ENCODE data around the gene KRTAP5-5.
"Not testable (repeated sequence)": the region's sequence is repeated elsewhere in the genome, so short reads cannot be mapped to it uniquely, and the experiment has no call there.

KRTAP5-5 gene, protein sequence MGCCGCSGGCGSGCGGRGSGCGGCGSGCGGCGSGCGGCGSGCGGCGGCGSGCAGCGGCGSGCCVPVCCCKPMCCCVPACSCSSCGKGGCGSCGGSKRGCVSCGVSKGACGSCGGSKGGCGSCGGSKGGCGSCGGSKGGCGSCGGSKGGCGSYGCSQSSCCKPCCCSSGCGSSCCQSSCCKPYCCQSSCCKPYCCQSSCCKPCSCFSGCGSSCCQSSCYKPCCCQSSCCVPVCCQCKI

DNA sequence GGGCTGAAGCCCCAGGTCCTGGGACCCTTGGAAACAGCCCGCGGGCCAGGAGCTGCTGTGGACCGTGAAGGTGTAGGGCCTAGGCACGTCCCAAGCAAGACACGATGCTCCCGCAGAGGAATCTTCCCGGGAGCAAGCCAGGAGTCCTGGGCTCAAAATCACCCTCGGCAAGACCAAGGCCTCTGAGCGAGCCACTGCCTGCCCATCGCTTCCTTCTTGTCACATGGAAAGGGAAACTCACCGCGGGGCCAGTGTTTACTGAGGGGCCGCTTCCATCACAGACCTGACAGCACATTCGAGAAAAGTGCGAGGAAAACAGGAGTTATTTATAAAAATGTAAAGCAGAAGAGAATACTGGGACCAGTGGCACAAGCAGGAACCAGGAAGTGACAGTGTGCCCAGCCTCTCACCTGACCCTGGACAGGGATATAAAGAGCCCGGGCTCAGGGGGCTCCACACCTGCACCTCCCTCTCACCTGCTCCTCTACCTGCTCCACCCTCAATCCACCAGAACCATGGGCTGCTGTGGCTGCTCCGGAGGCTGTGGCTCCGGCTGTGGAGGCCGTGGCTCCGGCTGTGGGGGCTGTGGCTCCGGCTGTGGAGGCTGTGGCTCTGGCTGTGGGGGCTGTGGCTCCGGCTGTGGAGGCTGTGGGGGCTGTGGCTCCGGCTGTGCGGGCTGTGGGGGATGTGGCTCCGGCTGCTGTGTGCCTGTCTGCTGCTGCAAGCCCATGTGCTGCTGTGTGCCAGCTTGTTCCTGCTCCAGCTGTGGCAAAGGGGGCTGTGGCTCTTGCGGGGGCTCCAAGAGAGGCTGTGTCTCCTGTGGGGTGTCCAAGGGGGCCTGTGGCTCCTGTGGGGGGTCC lies at the start of gene KRTAP5-5:
Gene KRTAP5-5 (plus strand): TSS at position 450 of the 860 bp plus-strand sequence. CDS start 66 bp downstream, at position 516.
- no peak within 1 kb of the TSS for H3K4me3 Mint-ChIP-seq
- no peaks in the 10 kb centered on the region for H3K9me3 Mint-ChIP-seq
- no peaks in the 10 kb centered on the region for H3K4me1 Mint-ChIP-seq (ENCODE audit: low read depth)
- H3K27me3 Mint-ChIP-seq, result peaks cover 55% of the 10 kb centered on the region
- no peaks in the 10 kb centered on the region for H3K36me3 Mint-ChIP-seq (ENCODE audit: low read depth)
- intact Hi-C loops (cut with micrococcal nuclease), result no loop called here
- H3K27ac Mint-ChIP-seq, result no peak within 1 kb of the TSS

DNA sequence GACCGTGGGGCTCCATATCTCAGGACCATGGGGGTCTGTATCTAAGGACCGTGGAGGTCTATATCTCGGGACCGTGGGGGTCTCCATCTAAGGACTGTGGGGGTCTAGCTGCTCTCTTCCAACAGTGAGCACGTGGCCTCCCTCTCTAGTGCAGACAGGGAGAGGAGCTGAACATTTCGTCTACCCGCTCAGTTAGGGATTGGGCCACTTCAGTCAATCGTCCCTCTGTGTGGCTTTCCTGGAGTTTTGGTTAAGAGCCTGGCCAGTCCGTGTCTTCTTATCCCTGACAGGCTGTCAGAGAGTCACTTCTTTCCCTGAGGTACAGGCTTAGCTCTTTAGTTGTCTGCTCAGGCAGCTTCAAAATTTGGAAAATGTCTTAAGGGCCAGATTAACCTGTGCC lies 47.6 kb upstream of the KRTAP5-5 start:
- Mint-ChIP-seq H3K9me3 (peaks cover 18% of the 10 kb centered on the region), H3K4me3 (no peak overlapping the region), H3K36me3 (ENCODE audit: low read depth) (no peaks in the 10 kb centered on the region), H3K27ac (no peak overlapping the region), H3K27me3 (peaks cover 56% of the 10 kb centered on the region), H3K4me1 (ENCODE audit: low read depth) (no peaks in the 10 kb centered on the region)
- intact Hi-C loops (cut with micrococcal nuclease), result no loop called here

DNA sequence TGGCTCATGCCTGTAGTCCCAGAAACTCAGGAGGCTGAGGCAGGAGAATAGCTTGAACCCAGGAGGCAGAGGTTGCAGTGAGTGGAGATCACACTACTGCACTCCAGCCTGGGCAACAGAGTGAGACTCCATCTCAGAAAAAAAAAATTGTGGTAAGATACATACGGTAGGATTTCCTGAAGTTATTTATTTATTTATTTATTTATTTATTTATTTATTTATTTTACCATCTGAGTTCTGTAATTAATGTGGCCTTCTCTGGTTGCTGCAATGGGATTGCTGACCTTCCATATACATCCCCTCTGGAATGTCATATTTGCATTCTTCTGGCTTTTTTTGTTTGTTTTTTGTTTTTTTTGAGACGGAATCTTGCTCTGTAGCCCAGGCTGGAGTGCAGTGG lies 46.7 kb upstream of the KRTAP5-5 start:
- H3K4me3 Mint-ChIP-seq; H3K36me3 Mint-ChIP-seq (ENCODE audit: low read depth); intact Hi-C loops (cut with micrococcal nuclease); H3K27ac Mint-ChIP-seq; H3K4me1 Mint-ChIP-seq (ENCODE audit: low read depth): not testable (repeated sequence)
- H3K9me3 Mint-ChIP-seq, result peaks cover 16% of the 10 kb centered on the region
- peaks cover 56% of the 10 kb centered on the region for H3K27me3 Mint-ChIP-seq

DNA sequence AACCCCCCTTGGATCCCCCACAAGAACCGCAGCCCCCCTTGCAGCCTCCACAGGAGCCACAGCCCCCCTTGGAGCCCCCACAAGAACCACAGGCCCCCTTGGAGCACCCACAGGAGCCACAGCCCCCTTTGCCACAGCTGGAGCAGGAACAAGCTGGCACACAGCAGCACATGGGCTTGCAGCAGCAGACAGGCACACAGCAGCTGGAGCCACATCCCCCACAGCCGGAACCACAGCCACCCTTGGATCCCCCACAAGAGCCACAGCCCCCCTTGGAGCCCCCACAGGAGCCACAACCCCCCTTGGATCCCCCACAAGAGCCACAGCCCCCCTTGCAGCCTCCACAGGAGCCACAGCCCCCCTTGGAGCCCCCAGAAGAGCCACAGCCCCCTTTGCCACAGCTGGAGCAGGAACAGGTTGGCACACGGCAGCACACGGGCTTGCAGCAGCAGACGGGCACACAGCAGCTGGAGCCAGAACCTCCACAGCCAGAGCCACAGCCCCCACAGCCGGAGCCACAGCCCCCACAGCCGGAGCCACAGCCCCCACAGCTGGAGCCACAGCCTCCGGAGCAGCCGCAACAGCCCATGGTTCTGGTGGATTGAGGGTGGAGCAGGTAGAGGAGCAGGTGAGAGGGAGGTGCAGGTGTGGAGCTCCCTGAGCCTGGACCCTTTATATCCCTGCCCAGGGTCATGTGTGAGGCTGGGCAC lies 44.8 kb upstream of the KRTAP5-5 start, which contains the start of gene KRTAP5-1:
Gene KRTAP5-1 (minus strand): TSS at position 623 of the 710 bp plus-strand sequence. CDS start 34 bp downstream, at position 589.
- H3K9me3 Mint-ChIP-seq; intact Hi-C loops (cut with micrococcal nuclease); H3K27ac Mint-ChIP-seq; H3K4me3 Mint-ChIP-seq; H3K36me3 Mint-ChIP-seq (ENCODE audit: low read depth): not testable (repeated sequence)
- Mint-ChIP-seq H3K27me3 (peaks cover 44% of the 10 kb centered on the region), H3K4me1 (ENCODE audit: low read depth) (peaks cover 13% of the 10 kb centered on the region)

DNA sequence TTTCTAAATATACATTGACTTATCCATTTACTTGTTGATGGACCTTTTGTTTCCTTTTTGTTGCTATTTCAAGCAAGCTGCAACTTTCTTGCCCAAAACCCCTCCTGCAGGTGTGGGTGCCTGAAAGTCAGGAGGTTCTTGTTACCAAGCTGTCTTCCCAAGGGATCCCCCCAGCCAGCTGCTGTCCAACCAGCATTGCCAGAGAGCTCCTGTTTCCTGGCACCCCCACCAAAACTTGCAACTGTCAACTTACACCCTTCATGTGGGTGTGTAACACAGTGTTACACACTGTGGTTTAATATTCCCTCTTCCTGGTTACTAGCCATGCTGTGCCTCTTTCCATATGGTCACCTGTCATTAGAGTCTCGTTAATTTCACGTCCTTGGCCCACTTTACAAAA lies 42.9 kb upstream of the KRTAP5-5 start:
- no peak overlapping the region for H3K27ac Mint-ChIP-seq
- H3K9me3 Mint-ChIP-seq, result peaks cover 9% of the 10 kb centered on the region
- H3K36me3 Mint-ChIP-seq (ENCODE audit: low read depth), result no peaks in the 10 kb centered on the region
- no peak overlapping the region for H3K4me3 Mint-ChIP-seq
- H3K4me1 Mint-ChIP-seq (ENCODE audit: low read depth), result peaks cover 13% of the 10 kb centered on the region
- peaks cover 48% of the 10 kb centered on the region for H3K27me3 Mint-ChIP-seq
- intact Hi-C loops (cut with micrococcal nuclease), result no loop called here

DNA sequence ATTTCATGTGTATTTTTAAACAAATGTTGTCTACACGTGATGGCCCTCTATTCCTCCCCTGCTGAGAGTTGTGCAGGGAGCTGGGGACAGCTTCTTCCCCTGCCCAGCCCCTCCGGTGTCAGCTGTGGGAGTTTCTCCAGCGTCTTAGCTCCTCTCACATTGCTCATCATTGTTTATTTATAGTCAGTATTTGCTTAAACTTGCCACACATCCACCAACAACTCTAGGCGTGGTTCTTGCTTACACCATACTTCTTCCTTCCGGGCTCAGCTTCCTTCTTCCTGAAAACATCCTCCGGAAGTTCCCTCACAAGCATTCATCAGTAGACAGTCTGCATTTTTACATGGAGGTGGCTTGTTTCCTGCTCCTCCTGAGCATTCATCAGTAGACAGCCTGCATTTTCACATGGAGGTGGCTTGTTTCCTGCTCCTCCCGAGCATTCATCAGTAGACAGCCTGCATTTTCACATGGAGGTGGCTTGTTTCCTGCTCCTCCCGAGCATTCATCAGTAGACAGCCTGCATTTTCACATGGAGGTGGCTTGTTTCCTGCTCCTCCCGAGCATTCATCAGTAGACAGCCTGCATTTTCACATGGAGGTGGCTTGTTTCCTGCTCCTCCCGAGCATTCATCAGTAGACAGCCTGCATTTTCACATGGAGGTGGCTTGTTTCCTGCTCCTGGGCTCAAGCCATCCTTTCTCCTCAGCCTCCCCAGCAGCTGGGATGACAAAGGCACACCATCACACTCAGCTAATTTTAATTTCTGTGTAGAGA lies 40.2 kb upstream of the KRTAP5-5 start:
- Mint-ChIP-seq H3K27me3 (peaks cover 57% of the 10 kb centered on the region), H3K4me1 (ENCODE audit: low read depth) (peaks cover 13% of the 10 kb centered on the region), H3K27ac (peak overlapping the region; percentile 14)
- H3K36me3 Mint-ChIP-seq (ENCODE audit: low read depth); H3K9me3 Mint-ChIP-seq; H3K4me3 Mint-ChIP-seq; intact Hi-C loops (cut with micrococcal nuclease): not testable (repeated sequence)

DNA sequence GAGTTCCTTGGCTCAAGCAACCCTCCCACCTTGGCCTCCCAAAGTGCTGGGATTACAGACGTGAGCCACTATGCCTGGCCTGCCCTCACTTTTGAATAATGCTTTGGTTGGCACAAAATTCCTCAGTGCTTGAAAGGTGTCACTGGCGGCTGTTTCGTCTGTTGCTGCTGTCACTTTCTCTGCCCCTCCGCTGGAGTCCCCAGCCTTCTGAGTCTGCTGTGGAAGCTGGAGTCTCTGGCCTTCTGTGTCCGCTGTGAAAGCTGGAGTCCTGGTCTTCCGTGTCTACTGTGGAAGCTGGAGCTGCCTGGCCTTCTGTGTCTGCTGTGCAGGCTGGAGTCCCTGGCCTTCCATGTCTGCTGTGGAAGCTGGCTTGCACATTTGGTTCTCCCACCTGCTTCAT lies 39.6 kb upstream of the KRTAP5-5 start:
- H3K4me3 Mint-ChIP-seq, result no peak overlapping the region
- intact Hi-C loops (cut with micrococcal nuclease), result no loop called here
- peaks cover 13% of the 10 kb centered on the region for H3K4me1 Mint-ChIP-seq (ENCODE audit: low read depth)
- H3K27me3 Mint-ChIP-seq, result peaks cover 56% of the 10 kb centered on the region
- H3K36me3 Mint-ChIP-seq (ENCODE audit: low read depth), result no peaks in the 10 kb centered on the region
- H3K9me3 Mint-ChIP-seq, result peaks cover 9% of the 10 kb centered on the region
- H3K27ac Mint-ChIP-seq, result no peak overlapping the region

DNA sequence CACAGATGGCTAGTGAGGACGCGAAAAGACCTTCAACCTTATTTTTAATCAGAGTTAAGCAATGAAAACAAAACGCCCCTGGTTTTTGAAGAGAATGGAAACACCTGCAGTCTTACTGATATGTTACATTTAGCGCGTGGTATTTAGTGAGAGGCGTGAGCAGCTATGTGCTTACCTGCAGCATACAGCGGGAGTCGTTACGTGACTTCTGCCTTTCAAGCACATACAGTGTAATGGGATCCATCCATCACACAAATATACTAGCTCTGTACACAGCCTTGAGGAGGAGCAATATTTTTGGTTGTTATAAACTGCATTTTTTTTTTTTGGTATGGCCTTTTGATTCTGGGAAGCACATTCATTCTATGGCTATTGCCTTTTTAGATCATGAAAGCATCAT lies 36.9 kb upstream of the KRTAP5-5 start:
- H3K4me3 Mint-ChIP-seq, result no peak overlapping the region
- H3K4me1 Mint-ChIP-seq (ENCODE audit: low read depth), result peaks cover 13% of the 10 kb centered on the region
- H3K9me3 Mint-ChIP-seq, result peaks cover 9% of the 10 kb centered on the region
- no peaks in the 10 kb centered on the region for H3K36me3 Mint-ChIP-seq (ENCODE audit: low read depth)
- peaks cover 64% of the 10 kb centered on the region for H3K27me3 Mint-ChIP-seq
- intact Hi-C loops (cut with micrococcal nuclease), result no loop called here
- H3K27ac Mint-ChIP-seq, result no peak overlapping the region

DNA sequence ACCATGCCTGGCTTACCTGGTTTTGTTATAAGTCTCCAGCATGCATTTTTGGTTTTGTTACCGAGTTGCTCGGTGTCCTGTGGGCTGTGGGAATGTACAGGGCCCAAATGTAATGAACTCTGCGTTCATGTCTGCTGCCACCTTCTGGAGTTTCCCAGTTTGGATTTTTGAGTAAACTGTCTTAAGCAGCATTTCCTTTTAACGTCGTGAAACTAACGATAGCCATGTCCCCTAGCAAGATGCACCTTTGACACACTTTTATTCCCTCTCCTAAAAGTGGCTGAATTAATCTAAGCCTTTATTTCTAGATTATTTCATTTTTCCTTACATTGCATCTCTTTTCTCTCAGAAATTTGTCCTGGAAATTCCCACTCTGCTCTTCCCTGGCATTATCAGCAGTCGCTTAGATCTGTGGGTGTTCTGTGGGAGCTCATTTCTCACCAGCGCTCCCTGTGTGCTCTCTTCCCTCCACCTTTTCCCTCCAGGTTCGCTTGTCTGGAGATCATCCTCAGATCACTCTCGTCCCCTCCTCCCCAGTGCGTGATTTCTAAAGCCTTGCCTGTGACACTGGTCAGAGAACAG lies 33.5 kb upstream of the KRTAP5-5 start:
- H3K9me3 Mint-ChIP-seq; H3K27ac Mint-ChIP-seq; H3K36me3 Mint-ChIP-seq (ENCODE audit: low read depth); H3K4me3 Mint-ChIP-seq; intact Hi-C loops (cut with micrococcal nuclease); H3K4me1 Mint-ChIP-seq (ENCODE audit: low read depth): not testable (repeated sequence)
- peaks cover 82% of the 10 kb centered on the region for H3K27me3 Mint-ChIP-seq

DNA sequence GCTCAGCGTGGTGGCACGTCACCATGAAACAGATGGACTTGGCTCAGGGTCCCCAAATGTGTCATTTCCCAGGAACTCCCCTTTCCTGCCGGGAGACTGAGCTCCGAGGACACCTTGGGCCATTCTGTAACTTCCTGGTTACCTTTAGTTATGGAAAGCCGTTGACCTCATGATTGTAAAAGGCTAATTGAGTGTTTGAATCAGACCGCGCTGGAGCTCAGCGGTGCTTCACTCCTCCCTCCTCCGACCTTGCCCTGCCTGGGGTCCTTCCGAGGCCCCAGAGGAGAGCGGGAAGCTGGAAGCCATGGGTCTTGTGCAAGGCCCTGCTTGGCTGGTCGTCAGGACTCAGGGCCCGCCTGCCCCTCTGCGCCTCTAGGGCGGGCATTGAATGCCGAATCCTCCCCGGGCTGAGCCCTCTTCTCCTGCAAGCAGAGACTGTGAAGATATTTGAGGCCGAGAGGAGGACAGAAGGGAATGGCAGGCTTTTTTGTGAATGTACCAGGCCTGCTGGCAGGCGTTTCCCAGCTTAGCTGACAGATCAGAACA lies 32.9 kb upstream of the KRTAP5-5 start:
- peaks cover 81% of the 10 kb centered on the region for H3K27me3 Mint-ChIP-seq
- not testable (repeated sequence) for H3K36me3 Mint-ChIP-seq (ENCODE audit: low read depth)

DNA sequence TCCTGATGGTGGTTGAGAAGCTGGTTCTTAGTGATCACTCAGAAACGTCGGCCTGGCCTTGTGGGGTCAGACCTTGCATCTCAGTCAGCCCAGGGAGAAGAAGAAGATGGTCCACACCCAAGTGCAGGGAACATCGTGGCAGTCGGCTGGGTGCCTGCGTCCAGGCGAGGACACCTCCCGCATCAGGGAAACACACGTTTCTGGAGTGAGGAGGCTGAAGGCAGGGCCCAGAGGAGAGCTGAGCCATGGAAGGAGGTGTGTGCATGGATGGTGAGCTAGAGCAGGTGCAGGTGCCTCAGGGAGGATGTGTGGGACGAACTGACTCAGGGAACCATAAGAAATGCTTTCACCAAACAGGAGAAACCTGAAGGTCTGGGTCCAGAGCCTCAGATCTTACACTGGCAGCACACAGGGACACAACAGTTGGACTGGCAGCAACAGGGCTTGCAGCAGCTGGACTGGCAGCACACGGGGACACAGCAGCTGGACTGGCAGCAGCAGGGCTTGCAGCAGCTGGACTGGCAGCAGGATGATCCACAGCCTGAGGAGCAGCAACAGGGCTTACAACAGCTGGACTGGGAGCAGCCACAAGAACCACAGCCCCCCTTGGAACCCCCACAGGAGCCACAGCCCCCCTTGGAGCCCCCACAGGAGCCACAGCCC lies 32.1 kb upstream of the KRTAP5-5 start:
- intact Hi-C loops (cut with micrococcal nuclease), result no loop called here
- Mint-ChIP-seq H3K4me3 (no peak overlapping the region), H3K27me3 (peaks cover 80% of the 10 kb centered on the region), H3K27ac (no peak overlapping the region), H3K9me3 (no peaks in the 10 kb centered on the region), H3K36me3 (ENCODE audit: low read depth) (no peaks in the 10 kb centered on the region), H3K4me1 (ENCODE audit: low read depth) (no peaks in the 10 kb centered on the region)

More for the DNA sequence above, 32.9 kb upstream of the KRTAP5-5 start:
- H3K9me3 Mint-ChIP-seq; H3K4me3 Mint-ChIP-seq; intact Hi-C loops (cut with micrococcal nuclease); H3K27ac Mint-ChIP-seq; H3K4me1 Mint-ChIP-seq (ENCODE audit: low read depth): not testable (repeated sequence)

DNA sequence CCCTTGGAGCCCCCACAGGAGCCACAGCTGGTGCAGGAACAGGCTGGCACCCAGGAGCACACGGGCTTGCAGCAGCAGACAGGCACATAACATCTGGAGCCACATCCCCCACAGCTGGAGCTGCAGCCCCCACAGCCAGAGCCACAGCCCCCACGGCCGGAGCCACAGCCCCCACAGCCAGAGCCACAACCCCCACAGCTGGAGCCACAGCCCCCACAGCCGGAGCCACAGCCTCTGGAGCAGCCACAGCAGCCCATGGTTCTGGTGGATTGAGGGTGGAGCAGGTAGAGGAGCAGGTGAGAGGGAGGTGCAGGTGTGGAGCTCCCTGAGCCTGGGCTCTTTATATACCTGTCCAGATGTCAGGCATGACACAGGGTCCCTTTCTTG lies 31.6 kb upstream of the KRTAP5-5 start, which contains the start of gene KRTAP5-2:
Gene KRTAP5-2 (minus strand): TSS at position 301 of the 387 bp plus-strand sequence. CDS start 44 bp downstream, at position 257.
- no peaks in the 10 kb centered on the region for H3K9me3 Mint-ChIP-seq
- H3K27ac Mint-ChIP-seq, result no peak within 1 kb of the TSS
- H3K27me3 Mint-ChIP-seq, result peaks cover 76% of the 10 kb centered on the region
- H3K36me3 Mint-ChIP-seq (ENCODE audit: low read depth), result no peaks in the 10 kb centered on the region
- intact Hi-C loops (cut with micrococcal nuclease), result no loop called here
- no peak within 1 kb of the TSS for H3K4me3 Mint-ChIP-seq
- H3K4me1 Mint-ChIP-seq (ENCODE audit: low read depth), result no peaks in the 10 kb centered on the region
